HEK293 (cell line): ENCODE results near the gene C20orf204.

Source experiments
- CTCF ChIA-PET: fragments of 350-600 bp; formaldehyde crosslinking; extraction: SDS; loops from one replicate; lab custom pipeline; 2021; ENCODE audit warnings: antibody characterized with exemption; lab: Yijun Ruan, JAX
- POLR2A ChIA-PET: fragments of 300-600 bp; formaldehyde crosslinking; extraction: SDS; loops from one replicate; lab custom pipeline; 2020; ENCODE audit warnings: antibody characterized with exemption, inconsistent platforms; lab: Yijun Ruan, JAX
- H3K27ac ChIP-seq: fragments of 200-500 bp; sonication (Bioruptor generic); 2 replicates; pipeline ENCODE4 v1.5.1; 2014; ENCODE audit warnings: low read depth, low read length, control low read depth, inconsistent platforms; ENCODE audit errors: extremely low read depth
- H3K36me3 ChIP-seq, 2 experiments: fragments of 200-500 bp in 1 of 2; sonication (Bioruptor generic) in 1 of 2; 1 replicate in 1 of 2; 2 replicates in 1 of 2; pipeline ENCODE4 v1.5.1; 2014 to 2017; ENCODE audit warnings: inconsistent platforms in 2 of 2, low read length in 2 of 2; ENCODE audit not compliant: control insufficient read depth in 2 of 2, insufficient read depth in 1 of 2
- H3K4me1 ChIP-seq: fragments of 200-500 bp; sonication (Bioruptor generic); 2 replicates; pipeline ENCODE4 v1.5.1; 2014; ENCODE audit warnings: mild to moderate bottlenecking, low read length, inconsistent platforms; ENCODE audit not compliant: control insufficient read depth, insufficient read depth
- H3K4me3 ChIP-seq: 2 replicates; pipeline ENCODE4 v1.5.1; 2011; ENCODE audit warnings: low read depth, mild to moderate bottlenecking, control low read depth, low read length, moderate library complexity
- H3K9me3 ChIP-seq: fragments of 200-500 bp; sonication (Bioruptor generic); 2 replicates; pipeline ENCODE4 v1.5.1; 2014; ENCODE audit warnings: low read depth, low read length, inconsistent platforms; ENCODE audit not compliant: control insufficient read depth, insufficient read depth
- BCL11A ChIP-seq: fragments of 450-650 bp; formaldehyde crosslinking; IDR thresholded peaks from 2 replicates; pipeline ENCODE4 v1.5.1; 2016; ENCODE audit warnings: low read depth, missing biosample characterization, missing genetic modification characterization
- GLI2 ChIP-seq: fragments of 450-650 bp; formaldehyde crosslinking; IDR thresholded peaks from 2 replicates; pipeline ENCODE4; 2017; ENCODE audit warnings: missing biosample characterization, missing genetic modification characterization, low read depth, borderline replicate concordance
- KLF8 ChIP-seq: fragments of 450-650 bp; formaldehyde crosslinking; IDR thresholded peaks from 2 replicates; pipeline ENCODE4 v1.5.1; 2016; ENCODE audit warnings: missing biosample characterization, missing genetic modification characterization
- MEIS1 ChIP-seq: sonication (generic); formaldehyde crosslinking; IDR thresholded peaks from 2 replicates; pipeline ENCODE4 v1.8.1; 2022; ENCODE audit warnings: missing genetic modification reagents, mild to moderate bottlenecking, borderline replicate concordance
- OVOL3 ChIP-seq: fragments of 450-650 bp; formaldehyde crosslinking; IDR thresholded peaks from 2 replicates; pipeline ENCODE4 v1.5.1; 2016; ENCODE audit warnings: missing biosample characterization, missing genetic modification characterization
- SP3 ChIP-seq: fragments of 450-650 bp; formaldehyde crosslinking; IDR thresholded peaks from 2 replicates; pipeline ENCODE4 v1.5.1; 2016; ENCODE audit warnings: missing biosample characterization, missing genetic modification characterization
- TCF7L2 ChIP-seq: IDR thresholded peaks from 2 replicates; pipeline ENCODE4 v1.6.1; 2011; ENCODE audit warnings: low read depth, mild to moderate bottlenecking, inconsistent platforms, low read length, moderate library complexity, borderline replicate concordance
- YY2 ChIP-seq: fragments of 450-650 bp; formaldehyde crosslinking; IDR thresholded peaks from 2 replicates; pipeline ENCODE4 v1.5.1; 2016; ENCODE audit warnings: missing biosample characterization, missing genetic modification characterization
- ZFP37 ChIP-seq: fragments of 450-650 bp; formaldehyde crosslinking; IDR thresholded peaks from 2 replicates; pipeline ENCODE4 v1.5.1; 2016; ENCODE audit warnings: missing biosample characterization, missing genetic modification characterization
- ZFP41 ChIP-seq: fragments of 450-650 bp; formaldehyde crosslinking; IDR thresholded peaks from 2 replicates; pipeline ENCODE4 v1.5.1; 2016; ENCODE audit warnings: missing biosample characterization, missing genetic modification characterization, borderline replicate concordance
- ZNF157 ChIP-seq: fragments of 450-650 bp; formaldehyde crosslinking; IDR thresholded peaks from 2 replicates; pipeline ENCODE4 v1.5.1; 2016; ENCODE audit warnings: missing biosample characterization, missing genetic modification characterization
- ZNF214 ChIP-seq: fragments of 450-650 bp; formaldehyde crosslinking; IDR thresholded peaks from 2 replicates; pipeline ENCODE4 v1.5.1; 2017; ENCODE audit warnings: missing biosample characterization, mild to moderate bottlenecking, missing genetic modification characterization, borderline replicate concordance
- ZNF335 ChIP-seq: fragments of 450-650 bp; formaldehyde crosslinking; conservative IDR thresholded peaks from 2 replicates; pipeline ENCODE4 v1.5.1; 2016; ENCODE audit warnings: missing biosample characterization, missing genetic modification characterization
- ZNF394 ChIP-seq: fragments of 450-650 bp; formaldehyde crosslinking; IDR thresholded peaks from 2 replicates; pipeline ENCODE4 v1.5.1; 2016; ENCODE audit warnings: missing biosample characterization, missing genetic modification characterization, mild to moderate bottlenecking, moderate library complexity, borderline replicate concordance
- ZNF423 ChIP-seq: fragments of 450-650 bp; formaldehyde crosslinking; IDR thresholded peaks from 2 replicates; pipeline ENCODE4 v1.5.1; 2016; ENCODE audit warnings: missing biosample characterization, missing genetic modification characterization
- ZNF561 ChIP-seq: fragments of 450-650 bp; IDR thresholded peaks from 2 replicates; pipeline ENCODE4 v1.5.1; 2018; ENCODE audit warnings: missing biosample characterization, missing genetic modification characterization, borderline replicate concordance
- ZNF571 ChIP-seq: fragments of 450-650 bp; formaldehyde crosslinking; IDR thresholded peaks from 2 replicates; pipeline ENCODE4 v1.5.0; 2017; ENCODE audit warnings: missing biosample characterization, missing genetic modification characterization
- ZNF610 ChIP-seq: fragments of 450-650 bp; formaldehyde crosslinking; IDR thresholded peaks from 2 replicates; pipeline ENCODE4 v1.5.1; 2016; ENCODE audit warnings: missing biosample characterization, missing genetic modification characterization, borderline replicate concordance
- ZNF626 ChIP-seq: fragments of 450-650 bp; sonication (Bioruptor Pico); formaldehyde crosslinking; IDR thresholded peaks from 2 replicates; pipeline ENCODE4 v1.5.1; 2018; ENCODE audit warnings: missing biosample characterization, missing genetic modification characterization, inconsistent platforms
- ZNF768 ChIP-seq: fragments of 450-650 bp; formaldehyde crosslinking; IDR thresholded peaks from 2 replicates; pipeline ENCODE4 v1.5.1; 2018; ENCODE audit warnings: missing biosample characterization, mild to moderate bottlenecking, missing genetic modification characterization
- ZNF777 ChIP-seq: fragments of 450-650 bp; formaldehyde crosslinking; IDR thresholded peaks from 2 replicates; pipeline ENCODE4 v1.5.1; 2017; ENCODE audit warnings: missing biosample characterization, missing genetic modification characterization, borderline replicate concordance
- ZSCAN16 ChIP-seq: fragments of 450-650 bp; formaldehyde crosslinking; IDR thresholded peaks from 2 replicates; pipeline ENCODE4 v1.5.1; 2016; ENCODE audit warnings: missing biosample characterization, missing genetic modification characterization
- TF ChIP-seq, protein P1 (sequence below): fragments of 450-650 bp; formaldehyde crosslinking; IDR thresholded peaks from 2 replicates; pipeline ENCODE4 v1.5.1; 2017; ENCODE audit warnings: missing biosample characterization, missing genetic modification characterization
- TF ChIP-seq, protein P2 (sequence below): fragments of 450-650 bp; formaldehyde crosslinking; IDR thresholded peaks from 2 replicates; pipeline ENCODE4 v1.5.1; 2016; ENCODE audit warnings: missing biosample characterization, missing genetic modification characterization
- TF ChIP-seq, protein P3 (sequence below): fragments of 450-650 bp; formaldehyde crosslinking; IDR thresholded peaks from 2 replicates; pipeline ENCODE4 v1.5.1; 2016; ENCODE audit warnings: missing biosample characterization, missing genetic modification characterization
- TF ChIP-seq, protein P4 (sequence below): fragments of 450-650 bp; formaldehyde crosslinking; IDR thresholded peaks from 2 replicates; pipeline ENCODE4 v1.5.1; 2016; ENCODE audit warnings: missing biosample characterization, missing genetic modification characterization, borderline replicate concordance

The C20orf204 gene

DNA sequence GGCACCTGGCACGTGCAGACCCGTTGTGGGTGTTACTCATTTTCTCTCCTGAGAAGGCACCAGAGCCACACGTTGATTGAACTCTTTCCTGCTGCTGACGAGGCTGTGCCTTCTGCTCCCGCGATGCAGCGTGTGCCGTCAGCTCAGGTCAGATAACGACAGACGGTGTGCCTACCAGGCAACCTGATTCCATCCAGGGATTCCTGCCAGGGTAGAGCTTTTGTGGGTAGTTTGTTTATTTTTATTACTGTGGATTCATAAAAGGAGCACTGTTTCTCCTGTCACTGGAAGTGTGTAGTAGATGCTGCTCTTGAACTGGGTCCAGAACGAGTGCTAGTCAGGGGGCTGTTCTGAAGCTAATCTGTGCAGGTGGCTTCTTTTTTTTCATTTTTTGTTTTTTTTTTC lies 34.4 kb upstream of the C20orf204 start:
- Histone ChIP-seq H3K9me3 (no peaks in the 10 kb centered on the region), H3K36me3 (peaks cover 33 to 78% of the 10 kb centered on the region in 2 experiments), H3K27ac (peak overlapping the region; percentile 60), H3K4me1 (no peaks in the 10 kb centered on the region; the same call in 1 of the 2 replicates), H3K4me3 (no peak overlapping the region)
- POLR2A ChIA-PET, result interaction anchor here (1.0 to 1.1 kb wide), 3 partner anchors 21 to 136 kb away, joined by 3 to 5 read pairs (median 4); partner anchors contain the start of genes PRPF6 and TPD52L2
- CTCF ChIA-PET, result interaction anchor here (1.5 kb wide), 1 partner anchor 21 kb away, joined by 7 read pairs; the partner anchor contains the start of gene PRPF6
- TF ChIP-seq ZNF394 (tag by site-specific recombination) (no peak), KLF8 (tag by site-specific recombination) (peak; percentile 69), ZNF571 (tag by site-specific recombination) (no peak), YY2 (no peak), ZNF157 (tag by site-specific recombination) (no peak), BCL11A (peak; percentile 80), ZNF777 (tag by site-specific recombination) (no peak), ZNF768 (tag by site-specific recombination) (no peak), ZNF423 (tag by site-specific recombination) (no peak), ZNF214 (tag by site-specific recombination) (no peak), ZNF610 (no peak), ZNF626 (tag by site-specific recombination) (no peak), ZNF561 (tag by site-specific recombination) (peak; percentile 53; the same call in 1 of the 2 replicates), MEIS1 (no peak), OVOL3 (tag by site-specific recombination) (peak; percentile 59; the same call in 1 of the 2 replicates), ZSCAN16 (no peak), SP3 (tag by site-specific recombination) (no peak), GLI2 (tag by site-specific recombination) (no peak), ZNF335 (tag by site-specific recombination) (peak; percentile 38), TCF7L2 (no peak), ZFP37 (tag by site-specific recombination) (no peak), ZFP41 (no peak)
- TF ChIP-seq, protein P1, sequence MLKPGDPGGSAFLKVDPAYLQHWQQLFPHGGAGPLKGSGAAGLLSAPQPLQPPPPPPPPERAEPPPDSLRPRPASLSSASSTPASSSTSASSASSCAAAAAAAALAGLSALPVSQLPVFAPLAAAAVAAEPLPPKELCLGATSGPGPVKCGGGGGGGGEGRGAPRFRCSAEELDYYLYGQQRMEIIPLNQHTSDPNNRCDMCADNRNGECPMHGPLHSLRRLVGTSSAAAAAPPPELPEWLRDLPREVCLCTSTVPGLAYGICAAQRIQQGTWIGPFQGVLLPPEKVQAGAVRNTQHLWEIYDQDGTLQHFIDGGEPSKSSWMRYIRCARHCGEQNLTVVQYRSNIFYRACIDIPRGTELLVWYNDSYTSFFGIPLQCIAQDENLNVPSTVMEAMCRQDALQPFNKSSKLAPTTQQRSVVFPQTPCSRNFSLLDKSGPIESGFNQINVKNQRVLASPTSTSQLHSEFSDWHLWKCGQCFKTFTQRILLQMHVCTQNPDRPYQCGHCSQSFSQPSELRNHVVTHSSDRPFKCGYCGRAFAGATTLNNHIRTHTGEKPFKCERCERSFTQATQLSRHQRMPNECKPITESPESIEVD (tag by site-specific recombination), result no peak
- TF ChIP-seq, protein P2, sequence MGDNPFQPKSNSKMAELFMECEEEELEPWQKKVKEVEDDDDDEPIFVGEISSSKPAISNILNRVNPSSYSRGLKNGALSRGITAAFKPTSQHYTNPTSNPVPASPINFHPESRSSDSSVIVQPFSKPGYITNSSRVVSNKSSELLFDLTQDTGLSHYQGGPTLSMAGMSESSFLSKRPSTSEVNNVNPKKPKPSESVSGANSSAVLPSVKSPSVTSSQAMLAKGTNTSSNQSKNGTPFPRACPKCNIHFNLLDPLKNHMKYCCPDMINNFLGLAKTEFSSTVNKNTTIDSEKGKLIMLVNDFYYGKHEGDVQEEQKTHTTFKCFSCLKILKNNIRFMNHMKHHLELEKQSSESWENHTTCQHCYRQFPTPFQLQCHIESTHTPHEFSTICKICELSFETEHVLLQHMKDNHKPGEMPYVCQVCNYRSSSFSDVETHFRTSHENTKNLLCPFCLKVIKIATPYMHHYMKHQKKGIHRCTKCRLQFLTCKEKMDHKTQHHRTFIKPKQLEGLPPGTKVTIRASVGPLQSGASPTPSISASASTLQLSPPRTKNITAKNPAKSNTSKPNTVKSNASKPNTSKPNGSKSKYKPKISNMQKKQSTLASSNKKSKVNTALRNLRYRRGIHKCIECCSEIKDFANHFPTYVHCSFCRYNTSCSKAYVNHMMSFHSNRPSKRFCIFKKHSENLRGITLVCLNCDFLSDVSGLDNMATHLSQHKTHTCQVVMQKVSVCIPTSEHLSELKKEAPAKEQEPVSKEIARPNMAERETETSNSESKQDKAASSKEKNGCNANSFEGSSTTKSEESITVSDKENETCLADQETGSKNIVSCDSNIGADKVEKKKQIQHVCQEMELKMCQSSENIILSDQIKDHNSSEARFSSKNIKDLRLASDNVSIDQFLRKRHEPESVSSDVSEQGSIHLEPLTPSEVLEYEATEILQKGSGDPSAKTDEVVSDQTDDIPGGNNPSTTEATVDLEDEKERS (tag by site-specific recombination), result no peak
- TF ChIP-seq, protein P3, sequence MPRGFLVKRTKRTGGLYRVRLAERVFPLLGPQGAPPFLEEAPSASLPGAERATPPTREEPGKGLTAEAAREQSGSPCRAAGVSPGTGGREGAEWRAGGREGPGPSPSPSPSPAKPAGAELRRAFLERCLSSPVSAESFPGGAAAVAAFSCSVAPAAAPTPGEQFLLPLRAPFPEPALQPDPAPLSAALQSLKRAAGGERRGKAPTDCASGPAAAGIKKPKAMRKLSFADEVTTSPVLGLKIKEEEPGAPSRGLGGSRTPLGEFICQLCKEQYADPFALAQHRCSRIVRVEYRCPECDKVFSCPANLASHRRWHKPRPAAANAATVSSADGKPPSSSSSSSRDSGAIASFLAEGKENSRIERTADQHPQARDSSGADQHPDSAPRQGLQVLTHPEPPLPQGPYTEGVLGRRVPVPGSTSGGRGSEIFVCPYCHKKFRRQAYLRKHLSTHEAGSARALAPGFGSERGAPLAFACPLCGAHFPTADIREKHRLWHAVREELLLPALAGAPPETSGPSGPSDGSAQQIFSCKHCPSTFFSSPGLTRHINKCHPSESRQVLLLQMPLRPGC, result no peak
- TF ChIP-seq, protein P4, sequence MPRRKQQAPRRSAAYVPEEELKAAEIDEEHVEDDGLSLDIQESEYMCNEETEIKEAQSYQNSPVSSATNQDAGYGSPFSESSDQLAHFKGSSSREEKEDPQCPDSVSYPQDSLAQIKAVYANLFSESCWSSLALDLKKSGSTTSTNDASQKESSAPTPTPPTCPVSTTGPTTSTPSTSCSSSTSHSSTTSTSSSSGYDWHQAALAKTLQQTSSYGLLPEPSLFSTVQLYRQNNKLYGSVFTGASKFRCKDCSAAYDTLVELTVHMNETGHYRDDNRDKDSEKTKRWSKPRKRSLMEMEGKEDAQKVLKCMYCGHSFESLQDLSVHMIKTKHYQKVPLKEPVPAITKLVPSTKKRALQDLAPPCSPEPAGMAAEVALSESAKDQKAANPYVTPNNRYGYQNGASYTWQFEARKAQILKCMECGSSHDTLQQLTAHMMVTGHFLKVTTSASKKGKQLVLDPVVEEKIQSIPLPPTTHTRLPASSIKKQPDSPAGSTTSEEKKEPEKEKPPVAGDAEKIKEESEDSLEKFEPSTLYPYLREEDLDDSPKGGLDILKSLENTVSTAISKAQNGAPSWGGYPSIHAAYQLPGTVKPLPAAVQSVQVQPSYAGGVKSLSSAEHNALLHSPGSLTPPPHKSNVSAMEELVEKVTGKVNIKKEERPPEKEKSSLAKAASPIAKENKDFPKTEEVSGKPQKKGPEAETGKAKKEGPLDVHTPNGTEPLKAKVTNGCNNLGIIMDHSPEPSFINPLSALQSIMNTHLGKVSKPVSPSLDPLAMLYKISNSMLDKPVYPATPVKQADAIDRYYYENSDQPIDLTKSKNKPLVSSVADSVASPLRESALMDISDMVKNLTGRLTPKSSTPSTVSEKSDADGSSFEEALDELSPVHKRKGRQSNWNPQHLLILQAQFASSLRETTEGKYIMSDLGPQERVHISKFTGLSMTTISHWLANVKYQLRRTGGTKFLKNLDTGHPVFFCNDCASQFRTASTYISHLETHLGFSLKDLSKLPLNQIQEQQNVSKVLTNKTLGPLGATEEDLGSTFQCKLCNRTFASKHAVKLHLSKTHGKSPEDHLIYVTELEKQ (tag by site-specific recombination), result peak; percentile 61; the same call in 1 of the 2 replicates
